OCI-LY7 (cell line): ENCODE results near the gene STIM1. TPM values are rescaled to one million over a fixed set of nuclear protein-coding genes. Genes with fewer than 3 reads are reported as not detected.
"Not testable (repeated sequence)": the region's sequence is repeated elsewhere in the genome, so short reads cannot be mapped to it uniquely, and the experiment has no call there.

ENCODE experiments used
- BruUV-seq: library from RNA; stranded (reverse); fragments of 400-500 nt; replicated peaks from 2 replicates; lab custom pipeline; 2021; lab: Mats Ljungman, UMichigan
- CTCF ChIA-PET: fragments of 300-600 bp; sonication (Branson Sonifier 250); formaldehyde crosslinking; loops from one replicate; lab custom pipeline; 2022; ENCODE audit warnings: antibody characterized with exemption; ENCODE audit not compliant: unreplicated experiment; lab: Charles Lee
- POLR2A ChIA-PET: fragments of 300-600 bp; sonication (Branson Sonifier 250); formaldehyde crosslinking; loops from one replicate; lab custom pipeline; 2022; ENCODE audit warnings: antibody characterized with exemption; lab: Charles Lee
- DNase-seq: peaks from one replicate; pipeline ENCODE4 v3.0.0-alpha.2; 2015; ENCODE audit warnings: low spot score
- H2AFZ ChIP-seq: fragments of 200-600 bp; sonication (generic), shearing (Covaris generic); 2 replicates; pipeline ENCODE4 v1.6.1; 2014; ENCODE audit warnings: mild to moderate bottlenecking, antibody characterized with exemption, low read length, moderate library complexity
- H3K27ac ChIP-seq: fragments of 200-600 bp; sonication (generic); 2 replicates; pipeline ENCODE4 v1.5.1; 2014; ENCODE audit warnings: mixed run types, low read depth, mild to moderate bottlenecking, moderate library complexity, low read length, inconsistent platforms; ENCODE audit not compliant: poor library complexity, severe bottlenecking
- H3K36me3 ChIP-seq: fragments of 200-600 bp; sonication (generic); 2 replicates; pipeline ENCODE4 v1.6.1; 2014; ENCODE audit warnings: mild to moderate bottlenecking, antibody characterized with exemption, low read length, moderate library complexity, mixed read lengths; ENCODE audit not compliant: insufficient read depth
- H3K4me1 ChIP-seq: fragments of 200-600 bp; sonication (generic); 2 replicates; pipeline ENCODE4 v1.5.1; 2014; ENCODE audit warnings: mild to moderate bottlenecking, low read length; ENCODE audit not compliant: insufficient read depth, poor library complexity, severe bottlenecking
- H3K4me2 ChIP-seq: fragments of 200-600 bp; sonication (generic); 2 replicates; pipeline ENCODE4 v1.6.1; 2014; ENCODE audit warnings: mild to moderate bottlenecking, low read length
- H3K4me3 ChIP-seq: fragments of 200-600 bp; sonication (generic); 2 replicates; pipeline ENCODE4 v1.5.1; 2014; ENCODE audit warnings: mild to moderate bottlenecking, low read depth, low read length; ENCODE audit not compliant: poor library complexity, severe bottlenecking
- H3K79me2 ChIP-seq: fragments of 200-600 bp; sonication (generic); 2 replicates; pipeline ENCODE4 v1.6.1; 2016; ENCODE audit warnings: low read depth, mild to moderate bottlenecking, low read length, moderate library complexity, mixed read lengths; ENCODE audit not compliant: insufficient read depth
- H3K9me2 ChIP-seq: fragments of 200-600 bp; sonication (generic); 2 replicates; pipeline ENCODE4 v1.6.1; 2016; ENCODE audit warnings: mild to moderate bottlenecking, low read length, mixed read lengths; ENCODE audit not compliant: insufficient read depth
- H3K9me3 ChIP-seq: fragments of 200-600 bp; sonication (generic); 2 replicates; pipeline ENCODE4 v1.6.1; 2014; ENCODE audit warnings: mild to moderate bottlenecking, mixed run types, low read length, mixed read lengths
- H4K20me1 ChIP-seq: fragments of 200-600 bp; sonication (generic); 2 replicates; pipeline ENCODE4 v1.6.1; 2014; ENCODE audit warnings: mild to moderate bottlenecking, antibody characterized with exemption, low read length, moderate library complexity, mixed read lengths; ENCODE audit not compliant: insufficient read depth
- EZH2phosphoT487 ChIP-seq: fragments of 200-600 bp; sonication (generic); IDR thresholded peaks from 2 replicates; pipeline ENCODE4 v1.6.1; 2018; ENCODE audit warnings: low read depth, borderline replicate concordance, mild to moderate bottlenecking, mixed run types, antibody characterized with exemption, low read length, moderate library complexity, mixed read lengths
- intact Hi-C: fragments of 100-400 bp; cut with micrococcal nuclease; formaldehyde crosslinking; loops from one replicate; pipeline ENCODE4 v1.10.0; 2022; ENCODE audit not compliant: unreplicated experiment
- total RNA-seq, 2 experiments: library from RNA; depleted of rRNA in 1 of 2; stranded (reverse); fragments of >200 nt in 1 of 2; shearing (Covaris generic) in 1 of 2; gene quantifications; 2 replicates each; pipeline ENCODE4 v1.2.3, GENCODE V29; 2014 to 2022
- TF ChIP-seq, protein P1 (sequence below): fragments of 200-600 bp; sonication (generic); conservative IDR thresholded peaks from 2 replicates; pipeline ENCODE4 v1.5.1; 2014; ENCODE audit warnings: mild to moderate bottlenecking, antibody characterized with exemption, low read length, moderate library complexity, mixed read lengths

The STIM1 gene
- total RNA-seq, 2 experiments from 2014 or later = 21.0 to 49.1 TPM

DNA sequence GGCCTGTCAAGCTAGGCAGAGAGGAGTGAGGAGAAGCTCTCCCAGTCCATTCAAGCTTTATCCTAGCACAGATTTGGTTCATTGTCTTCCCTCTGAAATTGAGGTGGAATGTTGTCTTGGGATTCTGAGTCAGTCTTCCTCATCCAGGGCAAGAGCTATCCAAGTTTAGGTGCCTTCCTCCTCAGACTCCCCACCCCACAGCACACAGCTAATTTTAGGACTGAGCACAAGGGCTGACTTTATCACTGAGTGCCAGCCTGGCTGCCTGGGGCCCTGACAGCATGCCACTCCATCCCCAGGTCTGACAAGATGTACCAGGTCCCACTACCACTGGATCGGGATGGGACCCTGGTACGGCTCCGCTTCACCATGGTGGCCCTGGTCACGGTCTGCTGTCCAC, 44.5 kb upstream of the STIM1 start:
- no peaks in the 10 kb centered on the region for H3K9me3 ChIP-seq
- no peaks in the 10 kb centered on the region for H3K36me3 ChIP-seq
- no peak overlapping the region for H2AFZ ChIP-seq
- no peak overlapping the region for H3K4me2 ChIP-seq
- no peak overlapping the region for H3K27ac ChIP-seq
- intact Hi-C loops = no loop called here
- no peaks in the 10 kb centered on the region for H4K20me1 ChIP-seq
- no peak overlapping the region for H3K4me3 ChIP-seq
- H3K9me2 ChIP-seq = no peaks in the 10 kb centered on the region
- TF ChIP-seq, protein P1, sequence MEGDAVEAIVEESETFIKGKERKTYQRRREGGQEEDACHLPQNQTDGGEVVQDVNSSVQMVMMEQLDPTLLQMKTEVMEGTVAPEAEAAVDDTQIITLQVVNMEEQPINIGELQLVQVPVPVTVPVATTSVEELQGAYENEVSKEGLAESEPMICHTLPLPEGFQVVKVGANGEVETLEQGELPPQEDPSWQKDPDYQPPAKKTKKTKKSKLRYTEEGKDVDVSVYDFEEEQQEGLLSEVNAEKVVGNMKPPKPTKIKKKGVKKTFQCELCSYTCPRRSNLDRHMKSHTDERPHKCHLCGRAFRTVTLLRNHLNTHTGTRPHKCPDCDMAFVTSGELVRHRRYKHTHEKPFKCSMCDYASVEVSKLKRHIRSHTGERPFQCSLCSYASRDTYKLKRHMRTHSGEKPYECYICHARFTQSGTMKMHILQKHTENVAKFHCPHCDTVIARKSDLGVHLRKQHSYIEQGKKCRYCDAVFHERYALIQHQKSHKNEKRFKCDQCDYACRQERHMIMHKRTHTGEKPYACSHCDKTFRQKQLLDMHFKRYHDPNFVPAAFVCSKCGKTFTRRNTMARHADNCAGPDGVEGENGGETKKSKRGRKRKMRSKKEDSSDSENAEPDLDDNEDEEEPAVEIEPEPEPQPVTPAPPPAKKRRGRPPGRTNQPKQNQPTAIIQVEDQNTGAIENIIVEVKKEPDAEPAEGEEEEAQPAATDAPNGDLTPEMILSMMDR = no peak
- TF ChIP-seq EZH2phosphoT487 = no peak
- H3K4me1 ChIP-seq = peaks cover 13% of the 10 kb centered on the region
- BruUV-seq = no TSS peak
- no peak for DNase-seq
- H3K79me2 ChIP-seq = no peaks in the 10 kb centered on the region
- ChIA-PET CTCF (interaction anchor here (0.5 kb wide), 1 partner anchor 26 kb away, joined by 3 read pairs; no protein-coding TSS in a partner anchor), POLR2A (interaction anchor here (0.6 to 0.9 kb wide), 3 partner anchors 9 to 44 kb away, joined by 3 to 6 read pairs (median 4); no protein-coding TSS in a partner anchor)

DNA sequence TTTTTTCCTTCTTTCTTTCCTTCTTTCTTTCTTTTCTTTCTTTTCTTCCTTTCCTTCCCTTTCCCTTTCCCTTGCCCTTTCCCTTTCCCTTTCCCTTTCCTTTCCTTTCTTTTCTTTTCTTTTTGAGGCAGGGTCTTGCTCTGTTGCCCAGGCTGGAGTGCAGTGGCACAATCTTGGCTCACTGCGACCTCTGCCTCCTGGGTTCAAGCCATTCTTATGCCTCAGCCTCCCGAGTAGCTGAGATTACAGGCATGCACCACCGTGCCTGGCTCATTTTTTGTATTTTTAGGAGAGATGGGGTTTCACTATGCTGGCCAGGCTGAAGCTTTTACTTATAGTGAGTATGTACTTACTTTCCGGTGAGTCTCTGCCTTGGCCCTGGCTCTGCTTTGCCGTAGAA, 40.6 kb upstream of the STIM1 start:
- H4K20me1 ChIP-seq, H3K4me3 ChIP-seq, H3K4me1 ChIP-seq, intact Hi-C loops, H3K36me3 ChIP-seq, BruUV-seq, H3K9me2 ChIP-seq, H3K4me2 ChIP-seq, DNase-seq, H3K27ac ChIP-seq, H2AFZ ChIP-seq, H3K9me3 ChIP-seq, CTCF ChIA-PET, H3K79me2 ChIP-seq: not testable (repeated sequence)
- POLR2A ChIA-PET = interaction anchor here (1.2 kb wide), 1 partner anchor 19 kb away, joined by 3 read pairs; no protein-coding TSS in a partner anchor

DNA sequence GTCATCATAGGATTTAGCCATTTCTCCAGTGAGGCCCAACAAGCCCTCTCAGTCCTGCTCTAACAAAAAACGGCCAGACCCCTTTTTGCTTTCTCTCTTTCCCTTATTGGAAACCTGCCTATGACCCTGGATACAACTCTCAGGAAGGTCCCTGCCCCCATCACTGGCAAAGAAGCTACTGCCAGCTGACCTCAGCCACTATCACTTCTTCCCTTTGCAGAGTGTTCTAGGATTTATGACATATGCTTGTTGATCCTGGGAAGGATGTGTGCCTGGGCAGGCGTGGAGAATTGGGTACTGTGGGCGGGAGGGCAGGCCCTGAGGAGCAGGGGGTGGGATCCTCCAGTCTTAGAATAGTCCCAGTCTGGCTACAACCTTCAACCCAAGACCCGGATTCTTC, 39.6 kb upstream of the STIM1 start:
- BruUV-seq = no TSS peak
- Histone ChIP-seq H3K79me2 (no peaks in the 10 kb centered on the region), H3K4me2 (no peak overlapping the region), H3K4me3 (no peak overlapping the region), H3K27ac (no peak overlapping the region), H3K9me3 (no peaks in the 10 kb centered on the region), H3K36me3 (no peaks in the 10 kb centered on the region), H2AFZ (no peak overlapping the region), H3K4me1 (no peaks in the 10 kb centered on the region), H3K9me2 (no peaks in the 10 kb centered on the region), H4K20me1 (no peaks in the 10 kb centered on the region)
- ChIA-PET POLR2A (interaction anchor here (1.3 kb wide), 1 partner anchor 9 kb away, joined by 4 read pairs; no protein-coding TSS in a partner anchor), CTCF (no interaction called here)
- intact Hi-C loops = no loop called here
- DNase-seq = no peak
- TF ChIP-seq EZH2phosphoT487 = no peak
- TF ChIP-seq, protein P1 = no peak
